ACHN (cell line): ENCODE data around the gene ENPP5.
"Not testable (repeated sequence)": the region's sequence is repeated elsewhere in the genome, so short reads cannot be mapped to it uniquely, and the experiment has no call there.

Experiments used
- DNase-seq: peaks from one replicate; pipeline ENCODE4 v3.0.0-alpha.2; 2015
- in situ Hi-C: cut with HindIII; loops from 2 replicates; pipeline ENCODE4 v1.10.0; 2017; ENCODE audit warnings: low sequenced_read_pairs, low pct_ligation_motif_present, low pct_unique_long_range_greater_than_20kb

ENPP5 gene

DNA sequence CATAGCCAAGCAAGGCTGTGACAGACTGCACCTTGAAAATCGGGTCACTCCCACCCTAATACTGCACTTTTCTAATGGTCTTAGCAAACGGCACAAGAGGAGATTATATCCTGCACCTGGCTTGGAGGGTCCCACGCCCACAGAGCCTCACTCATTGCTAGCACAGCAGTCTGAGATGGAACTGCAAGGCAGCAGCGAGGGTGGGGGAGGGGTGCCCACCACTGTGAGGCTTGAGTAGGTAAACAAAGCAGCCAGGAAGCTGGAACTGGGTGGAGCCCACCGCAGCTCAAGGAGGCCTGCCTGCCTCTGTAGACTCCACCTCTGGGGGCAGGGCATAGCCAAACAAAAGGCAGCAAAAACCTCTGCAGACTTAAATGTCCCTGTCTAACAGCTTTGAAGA, 51.1 kb downstream of the ENPP5 start:
- in situ Hi-C loops, DNase-seq: not testable (repeated sequence)

DNA sequence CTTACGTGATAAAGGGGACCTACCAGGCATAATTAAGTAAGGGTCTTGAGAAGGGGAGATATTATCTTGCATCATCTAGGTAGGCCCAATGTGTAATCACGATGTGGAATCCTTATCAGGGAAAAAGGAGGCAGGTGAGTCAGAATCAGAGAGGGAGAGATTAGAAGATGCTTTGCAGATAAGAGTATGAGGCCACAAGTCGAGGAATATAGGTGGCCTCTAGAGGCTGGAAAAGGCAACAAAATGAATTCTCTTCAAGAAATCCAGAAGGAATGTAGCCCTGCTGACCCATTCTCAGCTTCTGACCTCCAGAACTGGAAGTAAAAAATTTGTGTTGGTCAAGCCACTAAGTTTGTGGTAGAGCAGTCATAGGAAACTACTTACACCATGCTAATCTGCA, 51.9 kb downstream of the ENPP5 start:
- in situ Hi-C loops, result no loop called here

DNA sequence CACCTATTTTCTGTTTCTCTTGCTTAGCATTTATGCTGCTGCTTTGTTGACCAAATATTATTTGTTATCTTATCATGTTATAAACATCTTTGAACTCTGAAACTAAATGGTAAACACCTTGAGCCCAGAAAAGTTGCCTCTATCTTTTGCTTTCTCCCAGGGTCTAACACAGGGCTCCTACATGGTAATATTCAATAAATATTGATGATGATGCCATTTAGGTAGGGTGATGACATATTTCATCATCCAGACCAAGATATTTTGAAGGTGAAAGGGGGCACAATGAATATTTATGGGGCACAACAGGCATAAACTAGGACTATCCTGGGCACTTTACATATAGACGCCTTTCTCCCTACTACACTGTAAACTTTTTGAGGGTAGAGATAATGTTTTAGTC, 52.6 kb downstream of the ENPP5 start:
- DNase-seq, result no peak
- in situ Hi-C loops, result no loop called here

More for the DNA sequence above, 51.9 kb downstream of the ENPP5 start:
- no peak for DNase-seq

DNA sequence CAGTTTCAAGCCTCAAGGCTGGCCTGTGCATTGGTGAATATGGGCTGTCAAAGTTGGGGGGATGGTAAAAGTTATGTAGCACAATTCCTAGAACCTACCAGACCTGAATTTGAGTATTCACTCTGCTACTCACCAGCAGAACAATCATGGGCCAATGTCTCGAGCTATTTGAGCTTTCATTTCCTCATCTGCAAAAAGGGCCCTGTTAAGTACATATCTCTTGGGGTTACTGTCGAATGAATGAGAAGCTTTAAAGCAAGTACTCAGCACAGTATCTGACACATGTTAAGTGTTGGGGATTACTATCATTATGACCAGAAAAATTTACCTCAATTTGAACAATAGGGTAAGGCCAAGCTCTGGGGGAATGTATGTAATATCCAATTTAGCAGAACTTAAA, 54.5 kb downstream of the ENPP5 start:
- in situ Hi-C loops, result no loop called here

DNA sequence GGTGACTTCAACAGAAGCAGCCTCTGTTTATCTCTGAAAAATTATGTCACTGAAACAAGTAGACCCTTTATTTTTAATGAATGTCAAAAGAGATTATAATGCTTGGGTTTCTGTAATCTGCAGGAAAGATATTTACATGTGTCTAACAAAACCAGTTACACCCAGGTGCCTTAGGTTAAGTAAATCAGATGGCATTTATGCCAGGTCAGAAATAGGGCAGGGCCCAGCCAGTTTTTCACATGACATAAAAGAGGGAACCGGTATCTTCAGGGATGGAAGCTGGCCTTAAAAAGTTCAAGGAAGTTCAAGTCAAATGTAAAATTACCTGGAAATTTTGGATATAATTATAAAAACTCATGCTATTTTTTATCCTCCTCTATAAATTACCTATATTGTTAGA, 55.1 kb downstream of the ENPP5 start:
- in situ Hi-C loops, result no loop called here

More for the DNA sequence above, 54.5 kb downstream of the ENPP5 start:
- no peak for DNase-seq

DNA sequence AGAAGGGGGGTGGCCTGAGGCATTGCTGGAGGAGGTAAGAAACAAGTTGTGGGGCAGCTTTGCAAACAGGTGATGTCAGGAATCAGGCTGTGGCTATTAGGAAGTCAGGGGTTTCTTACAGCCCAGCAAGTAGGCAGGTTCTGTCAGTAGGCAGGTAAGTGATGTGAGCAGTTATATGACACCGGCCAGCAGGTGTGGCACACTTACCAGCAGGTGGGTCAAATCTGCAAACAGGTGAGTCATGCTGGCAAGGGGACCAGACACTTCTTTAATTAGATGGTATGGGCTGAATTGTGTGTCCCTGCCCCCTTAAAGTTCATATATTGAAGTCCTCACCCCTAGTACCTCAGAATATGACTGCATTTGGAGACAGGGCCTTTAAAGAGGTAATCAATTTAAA, 57.4 kb downstream of the ENPP5 start:
- no peak for DNase-seq
- in situ Hi-C loops, result no loop called here

More for the DNA sequence above, 55.1 kb downstream of the ENPP5 start:
- no peak for DNase-seq
